HG03342 (cell line): ENCODE measurements around the gene L3MBTL3.
"Not testable (repeated sequence)": the region's sequence is repeated elsewhere in the genome, so short reads cannot be mapped to it uniquely, and the experiment has no call there.

Source experiments
- ATAC-seq: cut with Tn5 transposase; IDR thresholded peaks from one replicate; pipeline ENCODE4 v1.9.1; 2021; ENCODE audit warnings: mild to moderate bottlenecking, moderate library complexity; ENCODE audit not compliant: unreplicated experiment

L3MBTL3 gene

DNA sequence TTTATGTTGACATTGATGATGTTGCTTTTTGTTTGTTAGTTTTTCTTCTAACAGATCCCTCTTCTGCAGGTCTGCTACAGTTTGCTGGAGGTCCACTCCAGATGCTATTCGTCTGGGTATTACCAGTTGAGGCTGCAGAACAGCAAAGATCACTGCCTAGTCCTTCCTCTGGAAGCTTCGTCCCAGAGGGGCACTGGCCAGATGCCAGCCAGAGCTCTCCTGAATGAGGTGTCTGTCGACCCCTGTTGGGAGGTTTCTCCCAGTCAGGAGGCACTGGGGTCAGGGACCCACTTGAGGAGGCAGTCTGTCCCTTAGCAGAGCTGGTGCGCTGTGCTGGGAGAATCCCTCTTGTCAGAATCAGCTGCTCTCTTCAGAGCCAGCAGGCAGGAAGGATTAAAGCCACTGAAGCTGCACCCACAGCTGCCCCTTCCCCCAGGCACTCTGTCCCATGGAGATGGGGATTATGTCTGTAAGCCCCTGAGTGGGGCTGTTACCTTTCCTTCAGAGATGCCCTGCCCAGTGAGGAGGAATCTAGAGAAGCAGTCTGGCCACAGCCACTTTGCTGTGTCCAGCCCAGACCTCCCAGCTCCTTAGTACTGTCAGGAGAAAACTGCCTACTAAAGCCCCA is 155.1 kb downstream of the L3MBTL3 start:
- not testable (repeated sequence) for ATAC-seq

DNA sequence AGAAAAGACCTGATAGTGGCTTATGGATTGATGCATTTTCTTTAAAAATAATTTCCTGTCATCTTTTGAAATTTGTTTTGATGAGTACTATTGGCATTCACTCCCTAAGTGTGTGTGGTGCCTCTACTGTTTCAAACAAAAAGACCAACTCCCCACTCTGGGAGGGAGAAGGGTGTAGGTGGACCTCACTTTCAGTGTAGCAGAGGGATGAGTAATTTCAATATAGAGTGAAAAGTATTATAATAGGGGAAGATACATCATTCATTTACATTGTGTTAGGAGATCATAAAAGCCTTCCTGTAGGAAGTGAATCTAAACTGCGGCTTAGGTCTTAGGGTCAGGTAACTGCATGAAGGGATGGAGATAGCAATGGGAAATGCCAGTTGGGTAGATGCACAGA is 158.0 kb downstream of the L3MBTL3 start:
- ATAC-seq: no peak

GRCh38 chr6:130178692-130179091 is 160.3 kb downstream of the L3MBTL3 start:
- ATAC-seq: no peak

DNA sequence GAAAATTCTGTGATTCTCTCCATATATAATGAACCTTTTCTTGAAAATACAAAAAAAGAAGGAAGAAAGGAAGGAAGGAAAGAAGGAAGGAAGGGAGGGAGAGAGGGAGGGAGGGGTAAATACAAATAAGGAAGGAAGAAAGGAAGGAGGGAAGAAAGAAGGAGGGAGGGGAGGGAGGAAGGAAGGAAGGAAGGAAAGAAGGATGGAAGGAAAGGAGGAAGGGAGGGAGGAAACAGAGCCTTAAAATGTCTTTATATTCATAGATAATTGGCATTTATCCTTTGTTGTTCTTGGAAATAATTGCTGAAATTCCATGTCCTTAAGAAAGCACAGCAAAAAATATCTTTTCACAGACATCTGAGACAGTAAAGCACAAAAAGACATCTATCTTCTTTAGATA is 164.1 kb downstream of the L3MBTL3 start:
- no peak for ATAC-seq

DNA sequence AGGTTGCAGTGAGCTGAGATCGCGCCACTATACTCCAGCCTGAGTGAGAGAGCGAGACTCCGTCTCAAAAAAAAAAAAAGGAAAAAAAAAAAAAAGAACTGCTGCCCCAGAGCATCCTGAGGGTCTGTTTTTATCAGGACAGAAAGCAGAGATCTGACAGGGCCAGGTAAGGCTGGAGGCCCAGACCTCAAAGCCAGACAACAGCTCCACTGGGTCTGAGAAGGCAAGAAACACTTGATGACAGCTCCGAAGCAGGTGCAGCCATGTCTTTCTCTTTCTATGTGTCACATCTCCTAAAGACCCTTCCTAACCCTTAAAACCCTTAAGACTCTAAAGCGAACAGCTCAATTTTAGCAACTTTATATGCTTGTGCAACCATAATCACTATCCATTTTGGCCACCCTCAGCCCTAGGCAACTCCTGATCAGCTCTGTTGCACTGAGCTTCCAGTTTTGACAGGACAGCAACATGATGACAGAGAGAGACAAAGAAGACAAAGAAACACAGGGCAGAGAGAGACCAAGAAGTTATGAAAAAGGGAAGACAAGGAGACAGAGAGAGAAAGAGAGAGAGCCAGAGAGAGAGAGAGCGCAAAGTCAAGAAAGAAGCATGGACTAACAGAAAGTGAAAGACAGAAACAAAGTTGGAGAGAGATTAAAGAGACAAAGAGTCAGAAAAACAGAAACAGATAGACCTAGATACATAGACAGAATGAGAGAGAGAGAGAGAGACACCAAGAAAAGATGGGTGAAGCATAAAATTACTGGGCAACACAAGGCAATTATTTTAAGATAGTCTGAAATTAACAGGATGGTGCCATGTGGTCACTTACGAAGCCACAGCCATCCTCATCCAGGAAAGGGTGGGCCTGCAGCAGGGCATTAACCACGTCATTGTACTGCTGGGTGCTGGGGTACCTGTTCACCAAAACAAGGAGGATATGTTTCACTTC is 165.2 kb downstream of the L3MBTL3 start:
- no peak for ATAC-seq

DNA sequence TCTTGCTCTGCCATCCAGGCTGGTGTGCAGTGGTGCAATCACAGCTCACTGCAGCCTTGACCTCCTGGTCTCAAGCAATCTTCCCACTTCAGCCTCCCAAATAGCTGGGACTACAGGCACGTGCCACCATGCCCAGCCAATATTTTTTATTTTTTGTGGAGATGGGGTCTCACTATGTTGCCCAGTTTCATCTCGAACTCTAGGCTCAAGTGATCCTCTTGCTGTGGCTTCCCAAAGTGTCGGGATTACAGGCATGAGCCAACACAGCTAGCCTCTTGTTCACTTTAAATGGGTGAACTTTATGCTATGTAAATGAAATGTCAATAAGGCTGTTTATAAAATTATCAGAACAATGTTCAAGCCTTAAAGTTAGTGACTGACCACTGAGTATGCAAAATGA is 167.3 kb downstream of the L3MBTL3 start:
- ATAC-seq: no peak

GRCh38 chr6:130187335-130188206 is 169.2 kb downstream of the L3MBTL3 start:
- ATAC-seq: no peak

DNA sequence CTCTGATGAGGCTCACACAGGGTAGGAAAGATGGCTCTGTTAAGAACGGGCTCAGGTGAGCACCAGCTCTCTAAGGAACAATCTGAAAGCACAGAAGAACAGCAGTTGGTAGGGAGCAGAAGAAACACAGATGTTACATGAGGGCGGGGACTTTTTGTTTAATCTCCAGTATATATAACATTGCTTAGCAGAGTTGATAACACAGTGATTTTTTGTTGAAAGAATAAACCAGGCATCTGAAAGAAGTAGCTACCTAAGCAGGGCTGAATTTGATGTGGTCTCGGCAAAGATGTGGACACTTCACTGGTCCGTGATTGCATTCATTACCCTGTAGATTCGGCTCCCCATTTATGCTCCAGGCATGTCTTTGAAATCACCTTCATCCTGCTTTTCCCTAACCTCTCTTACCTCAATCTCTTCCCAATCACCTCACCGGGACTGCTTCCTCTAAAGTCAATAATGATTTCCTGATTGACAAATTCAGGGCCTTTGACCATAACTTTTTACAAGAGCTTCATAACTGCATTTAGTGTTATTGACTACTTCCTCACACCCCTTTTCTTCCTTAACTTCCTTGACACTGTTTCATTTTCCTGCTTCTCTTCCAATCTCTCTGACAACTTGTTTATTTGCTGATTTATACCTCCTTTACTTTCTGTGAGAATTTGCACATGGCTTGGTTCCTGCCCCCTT is 170.0 kb downstream of the L3MBTL3 start:
- ATAC-seq: no peak

GRCh38 chr6:130189531-130190397 is 171.4 kb downstream of the L3MBTL3 start:
- ATAC-seq: no peak
